C4-2B (cell line): ENCODE data around the gene NUP62.

Experiments
- H3K27ac ChIP-seq: fragments of 450-650 bp; 2 replicates; pipeline ENCODE4 v1.5.1; 2017
- ZFX ChIP-seq: fragments of 450-650 bp; IDR thresholded peaks from 2 replicates; pipeline ENCODE4 v1.6.1; 2017
- TF ChIP-seq, protein P1 (sequence below): fragments of 450-650 bp; conservative IDR thresholded peaks from 2 replicates; pipeline ENCODE4 v1.5.1; 2017; ENCODE audit warnings: mild to moderate bottlenecking

NUP62 gene

DNA sequence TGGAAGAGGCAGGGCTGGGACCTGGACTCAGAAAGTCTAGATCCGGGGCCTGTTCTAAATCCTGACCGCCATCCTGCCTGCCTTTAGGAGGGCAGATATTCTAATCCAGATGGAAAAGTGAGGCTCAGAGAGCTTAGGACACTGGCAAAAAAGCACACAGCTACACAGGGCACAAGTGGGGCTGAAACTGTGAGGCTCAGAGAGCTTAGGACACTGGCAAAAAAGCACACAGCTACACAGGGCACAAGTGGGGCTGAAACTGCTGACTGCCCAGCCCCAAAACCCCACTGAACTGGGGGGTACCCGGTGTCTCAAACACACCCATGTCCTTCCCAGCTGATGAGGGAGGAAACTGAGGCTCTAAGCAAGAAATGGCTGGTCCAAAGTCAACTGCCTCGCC, 54.1 kb downstream of the NUP62 start:
- TF ChIP-seq ZFX, result no peak
- peak overlapping the region; percentile 99 for H3K27ac ChIP-seq

DNA sequence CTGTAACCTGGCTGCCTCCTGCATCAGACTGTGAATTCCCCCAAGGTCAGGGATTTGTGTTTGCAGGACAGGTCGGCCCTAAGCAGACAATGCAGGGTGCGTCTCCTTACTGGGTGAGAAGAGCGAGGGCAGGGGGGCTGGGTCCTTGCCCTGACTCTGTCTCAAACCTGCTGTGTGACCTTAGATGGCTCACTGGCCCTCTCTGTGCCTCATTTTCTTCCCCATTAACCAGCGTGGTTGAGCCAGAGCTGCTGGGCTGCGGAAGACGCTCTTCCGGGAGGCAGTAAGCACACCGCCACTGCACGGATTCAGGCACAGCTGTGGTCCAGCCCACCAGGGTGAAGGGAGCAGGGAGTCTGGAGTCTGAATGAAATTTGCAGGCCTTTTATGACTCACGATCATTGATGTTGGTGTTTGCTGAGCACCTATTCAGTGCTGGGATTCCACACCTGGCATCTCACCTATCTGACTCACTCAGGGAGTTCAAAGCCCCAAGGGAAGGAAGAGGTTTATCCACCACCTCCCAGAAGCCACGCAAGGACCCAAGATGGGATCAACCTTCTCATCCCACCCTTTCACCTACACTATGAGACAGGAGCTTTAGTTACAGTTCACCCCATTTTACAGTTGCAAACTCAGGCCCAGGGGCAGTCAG, 54.7 kb downstream of the NUP62 start:
- H3K27ac ChIP-seq, result peak overlapping the region; percentile 99; the same call in 1 of the 2 replicates
- TF ChIP-seq ZFX, result no peak
- TF ChIP-seq, protein P1, sequence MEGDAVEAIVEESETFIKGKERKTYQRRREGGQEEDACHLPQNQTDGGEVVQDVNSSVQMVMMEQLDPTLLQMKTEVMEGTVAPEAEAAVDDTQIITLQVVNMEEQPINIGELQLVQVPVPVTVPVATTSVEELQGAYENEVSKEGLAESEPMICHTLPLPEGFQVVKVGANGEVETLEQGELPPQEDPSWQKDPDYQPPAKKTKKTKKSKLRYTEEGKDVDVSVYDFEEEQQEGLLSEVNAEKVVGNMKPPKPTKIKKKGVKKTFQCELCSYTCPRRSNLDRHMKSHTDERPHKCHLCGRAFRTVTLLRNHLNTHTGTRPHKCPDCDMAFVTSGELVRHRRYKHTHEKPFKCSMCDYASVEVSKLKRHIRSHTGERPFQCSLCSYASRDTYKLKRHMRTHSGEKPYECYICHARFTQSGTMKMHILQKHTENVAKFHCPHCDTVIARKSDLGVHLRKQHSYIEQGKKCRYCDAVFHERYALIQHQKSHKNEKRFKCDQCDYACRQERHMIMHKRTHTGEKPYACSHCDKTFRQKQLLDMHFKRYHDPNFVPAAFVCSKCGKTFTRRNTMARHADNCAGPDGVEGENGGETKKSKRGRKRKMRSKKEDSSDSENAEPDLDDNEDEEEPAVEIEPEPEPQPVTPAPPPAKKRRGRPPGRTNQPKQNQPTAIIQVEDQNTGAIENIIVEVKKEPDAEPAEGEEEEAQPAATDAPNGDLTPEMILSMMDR, result no peak

DNA sequence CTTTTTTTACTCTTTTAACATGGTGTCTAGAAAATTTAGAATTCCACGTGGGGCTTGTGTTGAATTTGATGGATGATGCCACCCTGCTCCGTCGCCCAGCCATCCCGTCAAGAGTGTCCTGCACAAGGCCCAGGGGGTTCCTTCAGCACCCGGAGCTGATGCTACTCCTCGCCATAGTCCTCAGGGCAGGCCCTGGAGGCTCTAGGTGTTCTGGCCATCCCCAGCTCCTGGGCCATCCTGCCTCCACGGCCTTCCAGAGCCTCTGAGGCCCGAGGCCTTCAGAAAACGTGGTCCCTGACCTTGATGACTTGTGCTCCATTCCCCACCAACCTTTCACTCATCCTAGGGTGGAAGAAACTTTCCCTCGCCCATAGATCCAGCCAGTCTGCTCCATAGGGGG, 55.5 kb downstream of the NUP62 start:
- no peak overlapping the region for H3K27ac ChIP-seq
- TF ChIP-seq ZFX, result no peak
- TF ChIP-seq, protein P1, result no peak

DNA sequence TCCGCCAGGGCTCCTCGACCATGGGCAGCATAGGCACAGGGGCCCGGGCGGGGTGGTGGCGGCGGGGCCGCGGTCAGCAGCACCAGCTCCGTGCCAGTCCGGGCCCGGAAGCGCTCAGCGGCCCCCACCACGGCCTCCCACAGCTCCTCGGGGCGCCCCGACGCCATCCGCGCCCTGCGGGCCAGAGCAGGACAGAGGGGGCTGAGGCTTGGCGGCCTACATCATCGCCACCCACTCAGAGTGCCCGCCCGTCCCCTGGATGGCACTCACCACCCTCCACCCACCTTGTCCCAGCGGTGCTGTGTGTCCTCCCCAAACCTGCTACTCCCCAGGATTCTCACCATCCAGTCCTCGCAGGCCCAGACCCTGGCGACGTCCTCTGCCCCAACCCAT, 56.2 kb downstream of the NUP62 start:
- H3K27ac ChIP-seq, result no peak overlapping the region

DNA sequence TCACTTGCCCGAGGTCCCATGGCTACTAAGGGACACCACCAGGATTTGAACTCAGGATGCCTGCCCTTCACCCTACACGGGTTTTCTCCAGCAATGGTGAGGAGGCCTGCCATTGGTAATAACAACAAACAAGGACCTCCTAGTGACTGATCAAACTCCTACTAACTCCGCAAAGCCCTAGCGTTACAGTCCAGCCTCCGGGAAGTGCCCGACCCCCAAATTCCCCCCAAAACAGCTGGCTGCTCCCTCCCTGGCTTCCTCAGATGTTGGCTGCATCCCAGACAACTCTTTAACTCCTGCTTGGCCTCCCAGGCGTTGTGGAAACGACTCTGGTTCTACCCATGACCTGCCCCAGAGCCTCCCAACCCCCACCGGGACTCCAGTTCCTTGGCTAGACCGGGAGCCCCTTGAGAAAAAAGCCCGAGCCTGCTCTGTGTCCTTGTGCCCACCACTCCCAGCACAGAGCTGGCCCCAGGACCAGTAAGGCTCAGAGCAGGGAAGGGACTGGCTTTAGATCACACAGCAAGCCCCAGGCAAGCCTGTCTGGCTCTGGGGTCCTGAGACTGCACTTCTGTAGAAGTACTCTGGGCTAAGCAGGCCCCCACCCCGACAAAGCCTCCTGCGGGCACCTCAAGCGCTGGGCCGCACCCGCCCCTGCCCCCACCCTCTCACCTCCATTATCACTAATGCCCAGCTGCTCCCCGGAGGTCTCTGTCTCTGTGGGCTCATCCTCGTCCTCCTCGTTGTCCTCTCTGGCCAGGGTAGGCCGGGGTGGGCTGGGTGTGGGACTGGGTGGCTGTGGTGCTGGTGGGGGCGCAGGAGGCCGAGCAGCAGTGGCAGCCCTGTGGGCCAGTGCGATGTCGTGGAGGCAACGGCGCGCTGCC, 56.8 kb downstream of the NUP62 start:
- TF ChIP-seq ZFX, result no peak
- no peak overlapping the region for H3K27ac ChIP-seq

More for the DNA sequence above, 56.2 kb downstream of the NUP62 start:
- no peak for TF ChIP-seq ZFX
- TF ChIP-seq, protein P1, result no peak

DNA sequence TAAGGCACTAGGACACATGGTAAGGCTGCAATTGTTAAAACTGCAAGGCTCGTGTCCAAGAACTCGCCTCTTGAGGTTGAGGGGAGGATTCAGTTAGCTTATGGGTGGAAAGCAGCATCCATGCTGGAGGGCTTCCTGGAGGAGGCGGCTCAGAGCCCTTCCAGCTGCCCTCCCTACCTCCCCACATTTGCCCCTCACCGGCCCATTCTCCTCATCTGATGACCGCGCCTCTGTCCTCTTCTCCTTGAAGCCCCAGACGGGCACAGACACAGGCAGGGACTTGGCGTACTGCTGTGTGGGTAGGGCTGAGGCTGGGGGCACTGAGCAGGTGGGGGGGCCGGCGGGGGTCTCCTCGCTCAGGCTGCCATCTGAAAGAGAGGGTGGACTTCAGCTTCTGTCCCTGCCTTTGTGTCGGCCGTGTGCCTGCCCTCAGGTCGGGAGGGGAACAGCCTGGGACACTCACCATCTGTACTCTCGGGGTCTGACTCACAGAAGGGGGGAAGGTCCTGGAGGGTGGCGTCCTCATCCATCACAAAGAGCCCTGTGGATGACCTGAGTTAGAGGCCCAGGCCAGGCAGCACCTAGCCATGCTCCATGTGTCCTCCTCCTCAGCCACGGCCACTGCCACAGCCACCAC, 57.8 kb downstream of the NUP62 start:
- no peak for TF ChIP-seq ZFX
- TF ChIP-seq, protein P1, result no peak
- H3K27ac ChIP-seq, result no peak overlapping the region; the same call in 1 of the 2 replicates

DNA sequence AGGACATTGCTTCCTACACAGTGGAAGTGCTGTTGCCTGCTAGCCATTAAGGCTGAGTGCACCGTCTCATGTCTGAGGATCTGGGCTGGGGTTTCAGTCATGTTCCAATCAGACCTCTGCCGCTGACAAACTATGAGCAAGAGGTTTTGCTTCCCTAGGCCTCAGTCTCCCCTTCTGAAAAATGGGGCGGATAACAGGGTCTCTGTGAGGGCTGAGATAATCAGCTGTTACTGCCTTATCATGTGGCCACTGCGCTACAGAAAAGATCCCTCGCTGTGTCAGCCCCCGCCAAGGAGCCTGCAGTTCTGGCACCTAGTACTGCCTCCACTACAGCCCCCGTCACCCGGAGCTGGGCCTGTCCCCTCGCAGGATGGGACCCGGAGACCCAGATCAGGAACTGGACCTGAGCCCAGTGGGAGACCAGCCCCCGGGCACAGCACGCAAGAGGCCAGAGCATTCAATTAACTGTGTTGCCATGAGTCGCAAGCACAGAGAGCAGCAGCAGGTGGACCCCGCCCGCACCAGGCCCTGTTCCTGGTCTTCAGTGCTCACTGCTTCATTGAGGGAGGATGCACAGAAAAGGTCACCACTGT, 58.9 kb downstream of the NUP62 start:
- TF ChIP-seq, protein P1, result no peak
- TF ChIP-seq ZFX, result no peak
- peak overlapping the region; percentile 96 for H3K27ac ChIP-seq
